Mammary epithelial cell (primary cell): ENCODE results near the gene MOGAT1.

Source experiments
- CTCF ChIP-seq, 2 donors: IDR thresholded peaks in 1 of 2; conservative IDR thresholded peaks in 1 of 2; 2 replicates each; pipeline ENCODE4 v1.5.1; 2011 to 2012; ENCODE audit warnings: inconsistent platforms in 2 of 2, low read length in 2 of 2, mild to moderate bottlenecking in 2 of 2, control low read depth in 1 of 2, low read depth in 1 of 2; ENCODE audit not compliant: insufficient read depth in 1 of 2; ENCODE audit errors: extremely low read depth in 1 of 2
- EZH2 ChIP-seq: IDR thresholded peaks from 2 replicates; pipeline ENCODE4 v1.6.1; 2012; ENCODE audit warnings: low read length, inconsistent platforms, borderline replicate concordance

- TF ChIP-seq CTCF (conservative IDR thresholded peaks at IDR 0.05 in 1 of 2, IDR thresholded peaks at IDR 0.05 in 1 of 2; ENCODE audit: extremely low read depth in 1 of 2, insufficient read depth in 1 of 2, low read depth in 1 of 2, low read length in 2 of 2): no peak
- no peak for TF ChIP-seq EZH2
These were observed 2.4 kb downstream of the MOGAT1 start for GRCh38 chr2:222673883-222674282.
